ENCODE measurements around the gene CNTNAP5. TPM values are rescaled to one million over a fixed set of nuclear protein-coding genes. Genes with fewer than 3 reads are reported as not detected.

The CNTNAP5 gene
- total RNA-seq, 1 donor from 2014 or later: not detected

- Histone ChIP-seq H3K27me3 (ENCODE audit: low read depth) (no peaks in the 10 kb centered on the region), H3K36me3 (no peaks in the 10 kb centered on the region), H3K27ac (no peak overlapping the region), H3K4me3 (no peak overlapping the region), H3K9me3 (no peaks in the 10 kb centered on the region), H3K4me1 (no peaks in the 10 kb centered on the region)
- ATAC-seq: no peak
- DNase-seq: no peak
- intact Hi-C loops (cut with DNase I): no loop called here
- TF ChIP-seq CTCF (IDR thresholded peaks at IDR 0.05): no peak
These were observed 645.1 kb downstream of the CNTNAP5 start for GRCh38 chr2:124670187-124670586.

- Histone ChIP-seq H3K36me3 (no peaks in the 10 kb centered on the region), H3K27ac (no peak overlapping the region), H3K9me3 (no peaks in the 10 kb centered on the region), H3K4me1 (no peaks in the 10 kb centered on the region), H3K4me3 (no peak overlapping the region), H3K27me3 (ENCODE audit: low read depth) (no peaks in the 10 kb centered on the region)
- ATAC-seq (no peak), DNase-seq (no peak)
- intact Hi-C loops (cut with DNase I): no loop called here
- no peak for TF ChIP-seq CTCF (IDR thresholded peaks at IDR 0.05)
These were observed 653.0 kb downstream of the CNTNAP5 start for GRCh38 chr2:124678043-124678442.

- ATAC-seq (no peak), DNase-seq (no peak)
- Histone ChIP-seq H3K27me3 (ENCODE audit: low read depth) (no peaks in the 10 kb centered on the region), H3K36me3 (no peaks in the 10 kb centered on the region), H3K9me3 (peaks cover 4% of the 10 kb centered on the region), H3K27ac (no peak overlapping the region), H3K4me1 (no peaks in the 10 kb centered on the region), H3K4me3 (no peak overlapping the region)
- intact Hi-C loops (cut with DNase I): no loop called here
- no peak for TF ChIP-seq CTCF (IDR thresholded peaks at IDR 0.05)
These were observed 658.7 kb downstream of the CNTNAP5 start for GRCh38 chr2:124683536-124684428.

GRCh38 chr2:124689348-124689747 lies 664.3 kb downstream of the CNTNAP5 start:
- no peak for TF ChIP-seq CTCF (IDR thresholded peaks at IDR 0.05)
- Histone ChIP-seq H3K4me1 (no peaks in the 10 kb centered on the region), H3K27ac (no peak overlapping the region), H3K36me3 (no peaks in the 10 kb centered on the region), H3K4me3 (no peak overlapping the region), H3K27me3 (ENCODE audit: low read depth) (no peaks in the 10 kb centered on the region), H3K9me3 (peaks cover 10% of the 10 kb centered on the region)
- intact Hi-C loops (cut with DNase I): no loop called here
- ATAC-seq (no peak), DNase-seq (no peak)

- Histone ChIP-seq H3K27me3 (ENCODE audit: low read depth) (no peaks in the 10 kb centered on the region), H3K27ac (no peak overlapping the region), H3K36me3 (no peaks in the 10 kb centered on the region), H3K4me3 (no peak overlapping the region), H3K4me1 (no peaks in the 10 kb centered on the region), H3K9me3 (peaks cover 10% of the 10 kb centered on the region)
- TF ChIP-seq CTCF (IDR thresholded peaks at IDR 0.05): no peak
- ATAC-seq (no peak), DNase-seq (no peak)
- intact Hi-C loops (cut with DNase I): no loop called here
These were observed 667.1 kb downstream of the CNTNAP5 start for GRCh38 chr2:124692216-124692615.
